ENCODE data around the gene NAALADL2.
"Not testable (repeated sequence)": the region's sequence is repeated elsewhere in the genome, so short reads cannot be mapped to it uniquely, and the experiment has no call there.

Gene NAALADL2

DNA sequence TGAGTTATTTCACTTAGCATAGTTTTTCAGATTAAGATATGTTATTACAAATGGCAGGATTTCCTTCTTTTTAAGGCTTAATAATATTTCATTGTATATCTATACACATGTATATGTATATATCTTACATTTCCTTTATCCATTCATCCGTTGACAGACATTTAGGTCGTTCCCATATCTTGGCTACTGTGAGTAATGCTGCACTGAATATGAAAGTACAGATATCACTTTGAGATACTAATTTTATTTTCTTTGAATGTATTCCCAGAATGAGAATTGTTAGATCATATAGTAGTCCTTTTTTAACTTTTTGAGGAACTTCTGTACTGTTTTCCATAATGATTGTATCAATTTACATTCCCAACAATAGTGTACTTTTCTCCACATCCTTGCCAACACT lies 270.4 kb downstream of the NAALADL2 start:
- H3K4me1 ChIP-seq (ENCODE audit: control insufficient read depth, insufficient read depth, low read length) = no peaks in the 10 kb centered on the region
- no peaks in the 10 kb centered on the region for H3K9me3 ChIP-seq (ENCODE audit: control insufficient read depth, insufficient read depth, low read length)
- no peaks in the 10 kb centered on the region for H3K27me3 ChIP-seq (ENCODE audit: control insufficient read depth, insufficient read depth, low read length)
- WGBS (ENCODE audit: insufficient coverage, insufficient read length) = no CpG with 5 or more reads among the region's 2 CpGs
- no peaks in the 10 kb centered on the region for H3K36me3 ChIP-seq (ENCODE audit: control insufficient read depth, insufficient read depth, low read length)
- H3K27ac ChIP-seq (ENCODE audit: low read length) = no peak overlapping the region
- H3K4me3 ChIP-seq (ENCODE audit: low read length) = no peak overlapping the region
- no peak for DNase-seq (ENCODE audit: low read depth, low spot score)

DNA sequence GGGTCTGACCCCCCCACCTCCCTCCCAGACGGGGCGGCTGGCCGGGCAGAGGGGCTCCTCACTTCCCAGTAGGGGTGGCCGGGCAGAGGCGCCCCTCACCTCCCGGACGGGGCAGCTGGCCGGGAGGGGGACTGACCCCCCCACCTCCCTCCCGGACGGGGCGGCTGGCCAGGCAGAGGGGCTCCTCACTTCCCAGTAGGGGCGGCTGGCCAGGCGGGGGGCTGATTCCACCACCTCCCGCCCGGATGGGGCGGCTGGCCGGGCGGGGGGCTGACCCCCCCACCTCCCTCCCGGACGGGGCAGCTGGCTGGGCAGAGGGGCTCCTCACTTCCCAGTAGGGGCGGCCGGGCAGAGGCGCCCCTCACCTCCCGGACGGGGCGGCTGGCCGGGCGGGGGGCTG lies 272.7 kb downstream of the NAALADL2 start:
- H3K36me3 ChIP-seq (ENCODE audit: control insufficient read depth, insufficient read depth, low read length); H3K4me1 ChIP-seq (ENCODE audit: control insufficient read depth, insufficient read depth, low read length); H3K27ac ChIP-seq (ENCODE audit: low read length); DNase-seq (ENCODE audit: low read depth, low spot score); H3K27me3 ChIP-seq (ENCODE audit: control insufficient read depth, insufficient read depth, low read length); H3K4me3 ChIP-seq (ENCODE audit: low read length); H3K9me3 ChIP-seq (ENCODE audit: control insufficient read depth, insufficient read depth, low read length): not testable (repeated sequence)
- WGBS (ENCODE audit: insufficient coverage, insufficient read length) = no CpG with 5 or more reads among the region's 28 CpGs

DNA sequence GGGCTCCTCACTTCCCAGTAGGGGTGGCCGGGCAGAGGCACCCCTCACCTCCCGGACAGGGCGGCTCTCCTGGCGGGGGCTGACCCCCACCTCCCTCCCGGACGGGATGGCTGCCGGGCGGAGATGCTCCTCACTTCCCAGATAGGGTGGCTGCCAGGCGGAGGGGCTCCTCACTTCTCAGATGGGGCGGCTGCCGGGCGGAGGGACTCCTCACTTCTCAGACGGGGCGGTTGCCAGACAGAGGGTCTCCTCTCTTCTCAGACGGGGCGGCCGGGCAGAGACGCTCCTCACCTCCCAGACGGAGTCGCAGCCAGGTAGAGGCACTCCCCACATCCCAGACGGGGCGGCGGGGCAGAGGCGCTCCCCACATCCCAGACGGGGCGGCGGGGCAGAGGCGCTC lies 273.6 kb downstream of the NAALADL2 start:
- not testable (repeated sequence) for H3K9me3 ChIP-seq (ENCODE audit: control insufficient read depth, insufficient read depth, low read length); H3K36me3 ChIP-seq (ENCODE audit: control insufficient read depth, insufficient read depth, low read length); H3K4me1 ChIP-seq (ENCODE audit: control insufficient read depth, insufficient read depth, low read length); DNase-seq (ENCODE audit: low read depth, low spot score); H3K27ac ChIP-seq (ENCODE audit: low read length); H3K4me3 ChIP-seq (ENCODE audit: low read length); H3K27me3 ChIP-seq (ENCODE audit: control insufficient read depth, insufficient read depth, low read length)
- WGBS (ENCODE audit: insufficient coverage, insufficient read length) = no CpG with 5 or more reads among the region's 28 CpGs

DNA sequence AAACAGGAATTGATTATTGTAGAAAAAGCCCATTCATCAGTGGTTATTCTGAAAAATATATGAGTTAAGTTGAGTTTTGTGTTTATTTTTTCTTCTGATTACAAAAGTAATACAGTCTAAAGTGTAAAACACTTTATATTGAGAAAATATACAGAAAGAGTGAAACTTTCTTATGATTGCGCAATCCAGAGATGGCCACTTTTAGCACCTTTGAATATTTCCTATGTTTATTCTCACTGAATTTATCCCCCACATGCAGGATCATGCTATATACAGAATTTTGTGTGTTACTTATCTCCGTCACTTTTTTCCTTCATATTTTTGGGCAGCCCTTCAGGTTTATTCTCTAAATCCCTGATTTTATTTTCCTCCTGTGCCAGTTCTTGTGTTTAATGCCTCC lies 285.2 kb downstream of the NAALADL2 start:
- Histone ChIP-seq H3K27me3 (ENCODE audit: control insufficient read depth, insufficient read depth, low read length) (no peaks in the 10 kb centered on the region), H3K9me3 (ENCODE audit: control insufficient read depth, insufficient read depth, low read length) (no peaks in the 10 kb centered on the region), H3K36me3 (ENCODE audit: control insufficient read depth, insufficient read depth, low read length) (no peaks in the 10 kb centered on the region), H3K4me1 (ENCODE audit: control insufficient read depth, insufficient read depth, low read length) (no peaks in the 10 kb centered on the region), H3K4me3 (ENCODE audit: low read length) (no peak overlapping the region), H3K27ac (ENCODE audit: low read length) (no peak overlapping the region)
- DNase-seq (ENCODE audit: low read depth, low spot score) = no peak
- WGBS (ENCODE audit: insufficient coverage, insufficient read length) = no CpG with 5 or more reads among the region's 2 CpGs

DNA sequence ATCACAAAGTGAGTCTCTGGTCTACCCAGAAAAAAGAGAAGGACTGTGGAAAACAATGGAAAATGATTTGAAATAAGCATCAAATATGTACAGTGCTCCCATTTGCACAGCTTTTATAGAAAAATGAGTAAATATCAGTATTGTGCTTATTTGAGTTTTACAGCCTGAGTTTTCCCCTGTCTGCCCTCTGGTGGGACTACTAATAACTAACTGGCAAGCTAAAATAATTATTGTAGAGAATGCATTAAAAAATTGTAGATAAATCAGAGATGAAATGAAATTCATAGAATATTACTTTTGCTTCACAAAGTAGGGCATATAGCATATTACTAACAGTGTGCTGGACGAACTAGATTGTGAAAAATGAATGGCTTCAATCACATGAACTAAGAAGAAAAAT lies 287.1 kb downstream of the NAALADL2 start:
- H3K27ac ChIP-seq (ENCODE audit: low read length) = no peak overlapping the region
- no peaks in the 10 kb centered on the region for H3K9me3 ChIP-seq (ENCODE audit: control insufficient read depth, insufficient read depth, low read length)
- no peak overlapping the region for H3K4me3 ChIP-seq (ENCODE audit: low read length)
- H3K36me3 ChIP-seq (ENCODE audit: control insufficient read depth, insufficient read depth, low read length) = no peaks in the 10 kb centered on the region
- H3K27me3 ChIP-seq (ENCODE audit: control insufficient read depth, insufficient read depth, low read length) = no peaks in the 10 kb centered on the region
- no peaks in the 10 kb centered on the region for H3K4me1 ChIP-seq (ENCODE audit: control insufficient read depth, insufficient read depth, low read length)
- WGBS (ENCODE audit: insufficient coverage, insufficient read length) = no CpG with 5 or more reads among the region's 1 CpG
- DNase-seq (ENCODE audit: low read depth, low spot score) = no peak

DNA sequence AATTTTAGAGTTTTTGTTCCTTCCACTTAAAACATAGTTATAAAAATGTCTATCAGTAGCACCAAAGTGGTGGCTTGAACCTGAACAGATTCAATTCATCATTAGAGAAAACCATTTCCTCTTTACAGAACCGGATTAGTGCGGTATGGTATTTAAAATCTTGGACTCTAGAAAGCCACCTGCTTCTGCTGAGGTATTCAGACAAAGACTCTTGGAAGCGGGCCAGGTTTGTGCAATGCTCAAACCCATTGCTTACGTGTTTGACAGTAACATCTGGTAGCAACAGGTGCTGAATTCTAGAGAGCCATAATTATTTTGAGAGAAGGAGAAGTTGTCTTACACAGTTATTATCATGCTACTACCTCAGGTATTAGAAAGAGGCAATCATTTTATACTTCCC lies 290.5 kb downstream of the NAALADL2 start:
- H3K4me3 ChIP-seq (ENCODE audit: low read length) = no peak overlapping the region
- no peaks in the 10 kb centered on the region for H3K27me3 ChIP-seq (ENCODE audit: control insufficient read depth, insufficient read depth, low read length)
- no peaks in the 10 kb centered on the region for H3K4me1 ChIP-seq (ENCODE audit: control insufficient read depth, insufficient read depth, low read length)
- H3K9me3 ChIP-seq (ENCODE audit: control insufficient read depth, insufficient read depth, low read length) = no peaks in the 10 kb centered on the region
- no peak overlapping the region for H3K27ac ChIP-seq (ENCODE audit: low read length)
- H3K36me3 ChIP-seq (ENCODE audit: control insufficient read depth, insufficient read depth, low read length) = no peaks in the 10 kb centered on the region
- no peak for DNase-seq (ENCODE audit: low read depth, low spot score)
- no CpG with 5 or more reads among the region's 4 CpGs for WGBS (ENCODE audit: insufficient coverage, insufficient read length)

DNA sequence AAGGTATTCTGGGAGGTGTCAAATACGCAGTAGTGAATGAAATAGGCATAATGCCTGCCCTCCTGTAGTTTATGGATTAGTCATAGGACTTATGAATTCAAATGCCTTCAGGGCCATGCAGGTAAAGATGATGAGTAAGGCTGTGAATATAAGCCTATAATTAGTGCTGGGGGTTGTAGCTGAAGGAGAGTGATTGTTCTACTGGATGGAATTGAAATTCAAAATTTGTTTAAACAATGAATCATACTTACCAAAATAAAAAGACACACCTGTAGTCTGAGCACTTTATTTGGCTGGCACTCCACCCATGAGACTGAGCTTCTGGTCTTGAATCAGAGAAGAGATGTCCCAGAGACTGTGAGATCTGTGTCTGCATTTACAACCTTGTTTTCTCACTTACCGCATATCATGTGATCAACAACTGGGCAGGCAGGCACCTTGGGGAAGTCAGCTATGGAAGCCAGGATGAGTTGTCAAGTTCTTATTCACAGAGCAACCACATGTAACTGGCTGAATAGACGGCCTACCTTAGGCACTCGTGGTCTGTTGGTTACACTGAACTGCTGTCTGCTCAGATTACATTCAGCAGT lies 291.8 kb downstream of the NAALADL2 start:
- Histone ChIP-seq H3K27ac (ENCODE audit: low read length) (no peak overlapping the region), H3K36me3 (ENCODE audit: control insufficient read depth, insufficient read depth, low read length) (no peaks in the 10 kb centered on the region), H3K4me3 (ENCODE audit: low read length) (no peak overlapping the region), H3K4me1 (ENCODE audit: control insufficient read depth, insufficient read depth, low read length) (no peaks in the 10 kb centered on the region), H3K9me3 (ENCODE audit: control insufficient read depth, insufficient read depth, low read length) (no peaks in the 10 kb centered on the region), H3K27me3 (ENCODE audit: control insufficient read depth, insufficient read depth, low read length) (no peaks in the 10 kb centered on the region)
- no peak for DNase-seq (ENCODE audit: low read depth, low spot score)
- WGBS (ENCODE audit: insufficient coverage, insufficient read length) = no CpG with 5 or more reads among the region's 4 CpGs

DNA sequence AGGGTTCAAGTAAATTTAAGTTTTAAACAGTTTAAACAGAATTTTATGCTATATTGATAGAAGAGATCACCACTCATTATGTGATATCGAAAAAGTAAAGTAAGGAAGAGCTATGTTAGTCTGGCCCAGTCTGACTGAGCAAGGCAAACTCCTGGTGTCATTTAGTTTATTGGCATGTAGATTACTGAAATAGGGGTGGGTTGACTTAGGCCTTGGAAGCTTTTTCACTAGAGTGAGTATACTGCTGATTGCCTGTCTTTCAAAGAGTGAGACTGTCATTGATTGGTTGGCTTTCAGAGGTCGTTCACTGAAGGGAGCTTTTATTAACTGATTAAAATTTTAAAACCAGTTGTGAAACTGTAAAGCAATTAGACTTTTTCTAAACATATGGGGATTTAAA lies 294.5 kb downstream of the NAALADL2 start:
- H3K27ac ChIP-seq (ENCODE audit: low read length) = no peak overlapping the region
- no CpG with 5 or more reads among the region's 2 CpGs for WGBS (ENCODE audit: insufficient coverage, insufficient read length)
- no peak overlapping the region for H3K4me3 ChIP-seq (ENCODE audit: low read length)
- no peaks in the 10 kb centered on the region for H3K9me3 ChIP-seq (ENCODE audit: control insufficient read depth, insufficient read depth, low read length)
- no peak for DNase-seq (ENCODE audit: low read depth, low spot score)
- no peaks in the 10 kb centered on the region for H3K27me3 ChIP-seq (ENCODE audit: control insufficient read depth, insufficient read depth, low read length)
- no peaks in the 10 kb centered on the region for H3K36me3 ChIP-seq (ENCODE audit: control insufficient read depth, insufficient read depth, low read length)
- H3K4me1 ChIP-seq (ENCODE audit: control insufficient read depth, insufficient read depth, low read length) = no peaks in the 10 kb centered on the region

DNA sequence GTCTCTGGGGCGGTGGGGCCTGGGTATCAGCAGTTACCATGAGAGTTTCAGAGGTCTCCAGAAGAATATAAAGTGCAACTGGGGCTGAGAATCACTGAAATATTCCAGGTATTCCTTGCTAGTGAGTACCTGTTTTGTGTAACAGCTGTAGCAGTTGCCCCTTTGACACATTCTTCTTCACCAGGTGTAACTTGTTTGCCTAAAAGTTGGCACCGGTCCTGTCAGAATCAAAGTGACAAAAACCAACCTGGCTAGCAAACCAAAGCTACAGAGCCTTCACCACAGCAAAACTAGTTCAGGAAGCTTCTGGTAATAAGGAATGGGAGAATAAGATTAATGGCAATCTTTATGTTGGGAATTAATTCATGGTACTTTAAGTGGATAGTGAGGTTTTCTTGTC lies 296.0 kb downstream of the NAALADL2 start:
- no peaks in the 10 kb centered on the region for H3K36me3 ChIP-seq (ENCODE audit: control insufficient read depth, insufficient read depth, low read length)
- H3K27me3 ChIP-seq (ENCODE audit: control insufficient read depth, insufficient read depth, low read length) = no peaks in the 10 kb centered on the region
- no peak overlapping the region for H3K27ac ChIP-seq (ENCODE audit: low read length)
- H3K9me3 ChIP-seq (ENCODE audit: control insufficient read depth, insufficient read depth, low read length) = no peaks in the 10 kb centered on the region
- no peak for DNase-seq (ENCODE audit: low read depth, low spot score)
- WGBS (ENCODE audit: insufficient coverage, insufficient read length) = no CpG with 5 or more reads among the region's 2 CpGs
- no peaks in the 10 kb centered on the region for H3K4me1 ChIP-seq (ENCODE audit: control insufficient read depth, insufficient read depth, low read length)
- no peak overlapping the region for H3K4me3 ChIP-seq (ENCODE audit: low read length)

DNA sequence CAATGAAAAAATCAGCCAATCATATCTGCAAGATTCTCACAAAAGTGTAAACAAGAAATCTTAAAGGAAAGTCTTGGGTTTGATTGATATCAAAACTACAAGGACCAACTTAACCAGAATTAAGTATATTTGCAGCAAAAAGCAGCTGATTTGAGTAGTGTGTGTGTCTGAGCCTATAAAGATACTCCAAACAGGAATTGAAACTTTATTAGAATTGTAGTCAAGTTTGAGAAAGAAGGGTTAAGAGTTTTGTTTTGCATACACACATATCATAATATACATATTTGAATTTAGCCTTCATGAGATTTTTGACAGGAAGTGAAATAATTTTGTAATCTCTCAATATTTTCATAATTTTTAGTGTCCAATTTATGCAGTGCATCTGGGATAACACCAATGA lies 300.1 kb downstream of the NAALADL2 start:
- no peak overlapping the region for H3K27ac ChIP-seq (ENCODE audit: low read length)
- no peaks in the 10 kb centered on the region for H3K4me1 ChIP-seq (ENCODE audit: control insufficient read depth, insufficient read depth, low read length)
- H3K4me3 ChIP-seq (ENCODE audit: low read length) = no peak overlapping the region
- H3K9me3 ChIP-seq (ENCODE audit: control insufficient read depth, insufficient read depth, low read length) = no peaks in the 10 kb centered on the region
- no peaks in the 10 kb centered on the region for H3K36me3 ChIP-seq (ENCODE audit: control insufficient read depth, insufficient read depth, low read length)
- no peaks in the 10 kb centered on the region for H3K27me3 ChIP-seq (ENCODE audit: control insufficient read depth, insufficient read depth, low read length)
- DNase-seq (ENCODE audit: low read depth, low spot score) = no peak

DNA sequence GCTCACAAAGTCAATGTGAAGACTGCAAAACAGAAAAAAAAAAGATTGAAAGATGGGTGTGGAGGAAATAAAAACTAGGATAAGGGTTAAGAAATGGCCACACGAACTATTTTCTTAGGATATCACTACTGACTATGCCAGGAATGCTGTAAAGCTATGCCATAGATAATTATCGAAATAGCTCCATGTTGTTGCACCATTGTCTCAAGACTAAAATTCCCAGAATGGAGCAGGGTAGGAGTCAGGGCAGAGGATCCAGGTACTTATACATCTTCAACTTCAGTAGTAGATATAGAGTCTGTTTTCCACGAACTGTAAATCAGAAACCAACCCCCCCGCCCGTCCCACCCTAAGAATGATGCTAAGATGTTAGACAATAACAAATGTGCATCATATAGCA lies 302.2 kb downstream of the NAALADL2 start:
- no peaks in the 10 kb centered on the region for H3K4me1 ChIP-seq (ENCODE audit: control insufficient read depth, insufficient read depth, low read length)
- WGBS (ENCODE audit: insufficient coverage, insufficient read length) = no CpG with 5 or more reads among the region's 5 CpGs
- no peaks in the 10 kb centered on the region for H3K27me3 ChIP-seq (ENCODE audit: control insufficient read depth, insufficient read depth, low read length)
- no peak overlapping the region for H3K27ac ChIP-seq (ENCODE audit: low read length)
- DNase-seq (ENCODE audit: low read depth, low spot score) = no peak
- no peaks in the 10 kb centered on the region for H3K9me3 ChIP-seq (ENCODE audit: control insufficient read depth, insufficient read depth, low read length)
- no peak overlapping the region for H3K4me3 ChIP-seq (ENCODE audit: low read length)
- H3K36me3 ChIP-seq (ENCODE audit: control insufficient read depth, insufficient read depth, low read length) = no peaks in the 10 kb centered on the region

All from iPS DF 6.9 (cell line).